Erythroblast (primary cell): ENCODE measurements around the gene FGF19.

Source experiments
- GATA1 ChIP-seq: IDR thresholded peaks from 2 replicates; pipeline ENCODE4 v1.6.1; 2011; ENCODE audit warnings: low read depth, mild to moderate bottlenecking, control low read depth, low read length, moderate library complexity
- POLR2A ChIP-seq: IDR thresholded peaks from 2 replicates; pipeline ENCODE4 v1.6.1; 2011; ENCODE audit warnings: mild to moderate bottlenecking, low read length

DNA sequence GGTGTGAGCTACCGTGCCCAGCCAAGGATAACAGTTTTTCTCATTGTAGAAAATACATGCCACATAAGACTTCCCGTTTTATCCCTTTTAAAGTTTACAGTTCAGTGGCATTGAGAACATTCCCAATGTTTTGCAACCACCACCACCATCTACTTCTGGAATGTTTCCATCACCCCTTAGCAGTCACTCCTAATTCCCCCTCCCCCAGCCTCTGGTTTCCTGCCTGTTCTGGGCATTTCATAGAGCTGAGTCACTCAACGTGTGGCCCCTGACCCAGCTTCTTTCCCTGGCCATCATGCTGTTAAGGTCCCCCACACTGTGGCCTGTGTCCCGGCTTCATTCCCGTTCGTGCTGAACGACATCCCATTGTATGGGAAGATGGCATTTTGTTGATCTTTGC is 40.6 kb upstream of the FGF19 start:
- TF ChIP-seq POLR2A = no peak
- no peak for TF ChIP-seq GATA1
